Smooth muscle cell (in vitro differentiated cells): ENCODE results near the gene SGCB. TPM values are rescaled to one million over a fixed set of nuclear protein-coding genes. Genes with fewer than 3 reads are reported as not detected.

ENCODE experiments used
- DNase-seq: peaks from one replicate; lab custom pipeline; 2025; ENCODE audit not compliant: unreplicated experiment; lab: John Stamatoyannopoulos, UW
- H2AFZ ChIP-seq: fragments of 200-600 bp; sonication (generic); 2 replicates; pipeline ENCODE4 v1.6.0; 2016; ENCODE audit warnings: antibody characterized with exemption, low read depth, mild to moderate bottlenecking
- H3F3A ChIP-seq: fragments of 200-600 bp; sonication (generic); 2 replicates; pipeline ENCODE4 v1.6.0; 2017; ENCODE audit warnings: antibody characterized with exemption, low read depth
- H3K27ac ChIP-seq: fragments of 200-600 bp; sonication (generic); 2 replicates; pipeline ENCODE4 v1.5.1; 2016; ENCODE audit warnings: low read depth, mild to moderate bottlenecking
- H3K27me3 ChIP-seq: fragments of 200-600 bp; sonication (generic); 2 replicates; pipeline ENCODE4 v1.6.1; 2016; ENCODE audit warnings: low read depth, mild to moderate bottlenecking
- H3K36me3 ChIP-seq: fragments of 200-600 bp; sonication (generic); 2 replicates; pipeline ENCODE4 v1.5.1; 2016; ENCODE audit warnings: low read depth
- H3K4me1 ChIP-seq: fragments of 200-600 bp; sonication (generic); 2 replicates; pipeline ENCODE4 v1.5.1; 2016; ENCODE audit warnings: low read depth
- H3K4me2 ChIP-seq: fragments of 200-600 bp; sonication (generic); 2 replicates; pipeline ENCODE4 v1.6.0; 2016; ENCODE audit warnings: mild to moderate bottlenecking
- H3K4me3 ChIP-seq: fragments of 200-600 bp; sonication (generic); 2 replicates; pipeline ENCODE4 v1.5.1; 2016; ENCODE audit warnings: mild to moderate bottlenecking
- H3K79me2 ChIP-seq: fragments of 200-600 bp; sonication (generic); 2 replicates; pipeline ENCODE4 v1.6.0; 2016; ENCODE audit warnings: low read depth, mild to moderate bottlenecking
- H3K9ac ChIP-seq: fragments of 200-600 bp; sonication (generic); 2 replicates; pipeline ENCODE4 v1.6.0; 2016; ENCODE audit warnings: low read depth
- H3K9me3 ChIP-seq: fragments of 200-600 bp; sonication (generic); replicated peaks from 2 replicates; pipeline ENCODE4 v1.5.1; 2016; ENCODE audit warnings: low read depth
- H4K20me1 ChIP-seq: fragments of 200-600 bp; sonication (generic); 2 replicates; pipeline ENCODE4 v1.6.0; 2016; ENCODE audit warnings: low read depth
- CTCF ChIP-seq: fragments of 200-600 bp; sonication (generic); IDR thresholded peaks from 2 replicates; pipeline ENCODE4 v1.5.1; 2017; ENCODE audit warnings: borderline replicate concordance, mild to moderate bottlenecking, antibody characterized with exemption; ENCODE audit not compliant: insufficient read depth, poor library complexity, severe bottlenecking
- WGBS: methylation state at CpG from one replicate; pipeline ENCODE4 v1.1.7; 2016; ENCODE audit warnings: low lambda C conversion rate; 5-methylcytosine and 5-hydroxymethylcytosine counted together
- polyA plus RNA-seq: library from polyadenylated mRNA; unstranded; fragments of >200 nt; fragmentation: Nextera tagmentation; extraction: Ambion mirVana; gene quantifications from 2 replicates; pipeline ENCODE4 v1.2.1, GENCODE V29; 2016
- total RNA-seq: library from RNA; depleted of rRNA; stranded (reverse); fragments of >200 nt; gene quantifications from 2 replicates; pipeline ENCODE4 v1.2.3, GENCODE V29; 2014

The SGCB gene
- total and polyA plus RNA-seq, 2 experiments from 2014 or later = 35.9 to 57.3 TPM

GRCh38 chr4:52005604-52006273 is 32.4 kb downstream of the SGCB start:
- DNase-seq = no peak
- no peaks in the 10 kb centered on the region for H4K20me1 ChIP-seq
- no peaks in the 10 kb centered on the region for H3K9me3 ChIP-seq
- no peaks in the 10 kb centered on the region for H3K27me3 ChIP-seq
- no peak overlapping the region for H3K27ac ChIP-seq
- no peaks in the 10 kb centered on the region for H3K79me2 ChIP-seq
- no peak overlapping the region for H3K4me3 ChIP-seq
- H3K9ac ChIP-seq = no peak overlapping the region
- TF ChIP-seq CTCF = no peak
- H3K4me2 ChIP-seq = no peak overlapping the region
- H3K36me3 ChIP-seq = no peaks in the 10 kb centered on the region
- H2AFZ ChIP-seq = no peak overlapping the region
- H3K4me1 ChIP-seq = no peaks in the 10 kb centered on the region
- WGBS = 98% methylated on average over 2 of the region's 2 CpGs
- H3F3A ChIP-seq = no peaks in the 10 kb centered on the region

GRCh38 chr4:52004414-52004813 is 33.7 kb downstream of the SGCB start:
- Histone ChIP-seq H3K9me3 (no peaks in the 10 kb centered on the region), H3F3A (no peaks in the 10 kb centered on the region), H3K9ac (no peak overlapping the region), H3K36me3 (no peaks in the 10 kb centered on the region), H3K4me3 (no peak overlapping the region), H2AFZ (no peak overlapping the region), H4K20me1 (no peaks in the 10 kb centered on the region), H3K4me1 (no peaks in the 10 kb centered on the region), H3K79me2 (no peaks in the 10 kb centered on the region), H3K4me2 (no peak overlapping the region), H3K27me3 (no peaks in the 10 kb centered on the region), H3K27ac (no peak overlapping the region)
- no peak for TF ChIP-seq CTCF
- DNase-seq = no peak

GRCh38 chr4:52001616-52002015 is 36.5 kb downstream of the SGCB start:
- no peaks in the 10 kb centered on the region for H3K27me3 ChIP-seq
- no peaks in the 10 kb centered on the region for H3K9me3 ChIP-seq
- no peaks in the 10 kb centered on the region for H3K4me1 ChIP-seq
- no peak overlapping the region for H3K9ac ChIP-seq
- H3K27ac ChIP-seq = no peak overlapping the region
- TF ChIP-seq CTCF = no peak
- no peaks in the 10 kb centered on the region for H3K79me2 ChIP-seq
- 83% methylated on average over 2 of the region's 2 CpGs for WGBS
- H3F3A ChIP-seq = no peaks in the 10 kb centered on the region
- H3K36me3 ChIP-seq = no peaks in the 10 kb centered on the region
- H4K20me1 ChIP-seq = no peaks in the 10 kb centered on the region
- no peak for DNase-seq
- H3K4me2 ChIP-seq = no peak overlapping the region
- H3K4me3 ChIP-seq = no peak overlapping the region
- H2AFZ ChIP-seq = no peak overlapping the region

- Histone ChIP-seq H3K4me3 (no peak overlapping the region), H3K27me3 (no peaks in the 10 kb centered on the region), H3K27ac (no peak overlapping the region), H3K79me2 (no peaks in the 10 kb centered on the region), H3F3A (no peaks in the 10 kb centered on the region), H3K9ac (no peak overlapping the region), H2AFZ (no peak overlapping the region), H3K36me3 (no peaks in the 10 kb centered on the region), H3K4me2 (no peak overlapping the region), H3K9me3 (no peaks in the 10 kb centered on the region), H3K4me1 (no peaks in the 10 kb centered on the region), H4K20me1 (no peaks in the 10 kb centered on the region)
- no peak for DNase-seq
- 94% methylated on average over 5 of the region's 5 CpGs for WGBS
- TF ChIP-seq CTCF = no peak
Measured at GRCh38 chr4:51999250-51999649, 38.8 kb downstream of the SGCB start.
